ENCODE data around the gene TTPAL.
A peak's percentile ranks its signal among the peaks of the same experiment; 100 is the strongest.
"Not testable (repeated sequence)": the region's sequence is repeated elsewhere in the genome, so short reads cannot be mapped to it uniquely, and the experiment has no call there.

The TTPAL gene

GRCh38 chr20:44471481-44471882 lies 4.2 kb upstream of the TTPAL start:
- H3K4me1 ChIP-seq (ENCODE audit: control insufficient read depth, insufficient read depth, low read length): no peaks in the 10 kb centered on the region
- no peaks in the 10 kb centered on the region for H3K36me3 ChIP-seq (ENCODE audit: control insufficient read depth in 2 of 2, insufficient read depth in 1 of 2, low read length in 2 of 2)
- CTCF ChIA-PET: interaction anchor here (0.6 to 2.1 kb wide), 12 partner anchors 18 to 258 kb away, joined by 3 to 14 read pairs (median 4); no protein-coding TSS in a partner anchor
- H3K4me3 ChIP-seq (ENCODE audit: low read depth, low read length): no peak overlapping the region
- no peaks in the 10 kb centered on the region for H3K9me3 ChIP-seq (ENCODE audit: control insufficient read depth, insufficient read depth, low read depth, low read length)
- POLR2A ChIA-PET: no interaction called here
- TF ChIP-seq CTCF (tag by site-specific recombination; IDR thresholded peaks at IDR 0.05) (peak; percentile 88), ZEB2 (tag by site-specific recombination; IDR thresholded peaks at IDR 0.05) (no peak), ZNF654 (tag by site-specific recombination; IDR thresholded peaks at IDR 0.05; ENCODE audit: low read depth) (peak; percentile 87), ZBTB6 (tag by site-specific recombination; IDR thresholded peaks at IDR 0.05) (no peak), SP3 (tag by site-specific recombination; IDR thresholded peaks at IDR 0.05) (no peak), ZNF416 (tag by site-specific recombination; IDR thresholded peaks at IDR 0.05) (no peak)
- no peak overlapping the region for H3K27ac ChIP-seq (ENCODE audit: extremely low read depth, low read depth, low read length)

- H3K4me1 ChIP-seq (ENCODE audit: control insufficient read depth, insufficient read depth, low read length); POLR2A ChIA-PET; H3K9me3 ChIP-seq (ENCODE audit: control insufficient read depth, insufficient read depth, low read depth, low read length); H3K27ac ChIP-seq (ENCODE audit: extremely low read depth, low read depth, low read length); H3K4me3 ChIP-seq (ENCODE audit: low read depth, low read length); H3K36me3 ChIP-seq (ENCODE audit: control insufficient read depth in 2 of 2, insufficient read depth in 1 of 2, low read length in 2 of 2): not testable (repeated sequence)
- CTCF ChIA-PET: interaction anchor here (0.6 to 2.1 kb wide), 7 partner anchors 33 to 1660 kb away, joined by 3 to 14 read pairs (median 4); no protein-coding TSS in a partner anchor
Observed at GRCh38 chr20:44472283-44472682, 3.4 kb upstream of the TTPAL start.

GRCh38 chr20:44475372-44475693 lies 341 bp upstream of the TTPAL start:
- ChIA-PET POLR2A (interaction anchor here (0.6 to 1.4 kb wide), 9 partner anchors 9 to 188 kb away, joined by 3 to 5 read pairs (median 3); no protein-coding TSS in a partner anchor), CTCF (interaction anchor here (1.0 to 1.2 kb wide), 4 partner anchors 76 to 266 kb away, joined by 3 to 5 read pairs (median 4); no protein-coding TSS in a partner anchor)
- Histone ChIP-seq H3K27ac (ENCODE audit: extremely low read depth, low read depth, low read length) (no peak overlapping the region), H3K9me3 (ENCODE audit: control insufficient read depth, insufficient read depth, low read depth, low read length) (no peaks in the 10 kb centered on the region), H3K36me3 (ENCODE audit: control insufficient read depth in 2 of 2, insufficient read depth in 1 of 2, low read length in 2 of 2) (peaks cover 0 to 8% of the 10 kb centered on the region in 2 experiments; a peak in 2 of 3 replicates), H3K4me1 (ENCODE audit: control insufficient read depth, insufficient read depth, low read length) (no peaks in the 10 kb centered on the region), H3K4me3 (ENCODE audit: low read depth, low read length) (peak overlapping the region; percentile 83)
- peak; percentile 44; the same call in 1 of the 2 replicates for TF ChIP-seq ZNF660 (tag by site-specific recombination; IDR thresholded peaks at IDR 0.05)
- TF ChIP-seq ZNF335 (tag by site-specific recombination; conservative IDR thresholded peaks at IDR 0.05): peak; percentile 86
- TF ChIP-seq ZNF548 (tag by site-specific recombination; IDR thresholded peaks at IDR 0.05): no peak

GRCh38 chr20:44477151-44477550 lies 1.5 kb downstream of the TTPAL start:
- no peak overlapping the region for H3K4me3 ChIP-seq (ENCODE audit: low read depth, low read length)
- peaks cover 0 to 26% of the 10 kb centered on the region in 2 experiments; a peak in 2 of 3 replicates for H3K36me3 ChIP-seq (ENCODE audit: control insufficient read depth in 2 of 2, insufficient read depth in 1 of 2, low read length in 2 of 2)
- H3K4me1 ChIP-seq (ENCODE audit: control insufficient read depth, insufficient read depth, low read length): no peaks in the 10 kb centered on the region
- POLR2A ChIA-PET: no interaction called here
- TF ChIP-seq ZNF341 (tag by site-specific recombination; IDR thresholded peaks at IDR 0.05; ENCODE audit: low read depth): no peak
- H3K27ac ChIP-seq (ENCODE audit: extremely low read depth, low read depth, low read length): no peak overlapping the region
- CTCF ChIA-PET: interaction anchor here (0.5 to 1.2 kb wide), 3 partner anchors 129 to 237 kb away, joined by 3 to 4 read pairs (median 4); no protein-coding TSS in a partner anchor
- no peaks in the 10 kb centered on the region for H3K9me3 ChIP-seq (ENCODE audit: control insufficient read depth, insufficient read depth, low read depth, low read length)

GRCh38 chr20:44478206-44478605 lies 2.5 kb downstream of the TTPAL start:
- ChIA-PET CTCF (no interaction called here), POLR2A (no interaction called here)
- H3K36me3 ChIP-seq (ENCODE audit: control insufficient read depth in 2 of 2, insufficient read depth in 1 of 2, low read length in 2 of 2): peaks cover 3 to 33% of the 10 kb centered on the region in 2 experiments; a peak in 2 of 3 replicates
- H3K9me3 ChIP-seq (ENCODE audit: control insufficient read depth, insufficient read depth, low read depth, low read length): no peaks in the 10 kb centered on the region
- no peak overlapping the region for H3K4me3 ChIP-seq (ENCODE audit: low read depth, low read length)
- H3K4me1 ChIP-seq (ENCODE audit: control insufficient read depth, insufficient read depth, low read length): no peaks in the 10 kb centered on the region
- H3K27ac ChIP-seq (ENCODE audit: extremely low read depth, low read depth, low read length): 0 out of 2 replicates have a peak overlapping the region, but pooled peaks have one; percentile 11
- TF ChIP-seq ZNF792 (tag by site-specific recombination; IDR thresholded peaks at IDR 0.05): no peak
- no peak for TF ChIP-seq ZNF174 (tag by site-specific recombination; IDR thresholded peaks at IDR 0.05)
- TF ChIP-seq BCL11B (tag by site-specific recombination; IDR thresholded peaks at IDR 0.05; ENCODE audit: low read depth): no peak
- TF ChIP-seq ZNF37A (tag by site-specific recombination; IDR thresholded peaks at IDR 0.05): no peak
- no peak for TF ChIP-seq AEBP2 (tag by site-specific recombination; IDR thresholded peaks at IDR 0.05; ENCODE audit: borderline replicate concordance)
- TF ChIP-seq ZNF76 (tag by site-specific recombination; IDR thresholded peaks at IDR 0.05; ENCODE audit: borderline replicate concordance, low read depth): no peak
- no peak for TF ChIP-seq ZNF16 (tag by site-specific recombination; IDR thresholded peaks at IDR 0.05; ENCODE audit: low read depth)
- no peak for TF ChIP-seq PRDM6 (tag by site-specific recombination; IDR thresholded peaks at IDR 0.05)
- no peak for TF ChIP-seq ZNF596 (tag by site-specific recombination; IDR thresholded peaks at IDR 0.05)
